NCI-H748 (cell line): Measurements from ENCODE around the gene SEMA4D.
"Not testable (repeated sequence)": the region's sequence is repeated elsewhere in the genome, so short reads cannot be mapped to it uniquely, and the experiment has no call there.

ENCODE experiments used
- DNase-seq: peaks from one replicate; lab custom pipeline; 2025; ENCODE audit not compliant: unreplicated experiment; lab: John Stamatoyannopoulos, UW

Gene SEMA4D

DNA sequence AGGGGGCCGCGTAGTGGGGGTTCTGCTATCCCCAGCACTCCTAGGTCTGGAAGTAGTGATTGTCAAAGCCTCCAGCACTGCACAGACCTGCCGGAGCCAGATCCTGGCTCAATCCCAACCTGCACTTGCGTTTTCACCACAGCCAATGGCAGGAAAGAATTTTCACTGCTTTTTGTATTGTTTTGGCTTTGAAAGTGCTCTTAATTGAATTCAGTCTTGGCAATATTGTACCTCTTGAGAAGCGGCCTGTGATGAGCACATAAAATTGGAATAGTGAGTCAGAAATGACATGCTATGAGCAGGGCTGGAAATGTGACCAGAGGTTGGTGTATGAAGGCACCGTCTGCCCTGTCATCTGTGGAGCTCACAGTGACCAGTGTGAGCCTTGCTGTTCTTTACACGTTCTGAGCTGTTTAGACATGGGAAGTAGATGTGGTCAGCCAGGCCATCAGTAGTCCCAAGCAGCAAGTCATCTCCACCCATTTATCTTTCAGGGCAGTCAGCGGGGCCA, 138.1 kb downstream of the SEMA4D start:
- DNase-seq: no peak

DNA sequence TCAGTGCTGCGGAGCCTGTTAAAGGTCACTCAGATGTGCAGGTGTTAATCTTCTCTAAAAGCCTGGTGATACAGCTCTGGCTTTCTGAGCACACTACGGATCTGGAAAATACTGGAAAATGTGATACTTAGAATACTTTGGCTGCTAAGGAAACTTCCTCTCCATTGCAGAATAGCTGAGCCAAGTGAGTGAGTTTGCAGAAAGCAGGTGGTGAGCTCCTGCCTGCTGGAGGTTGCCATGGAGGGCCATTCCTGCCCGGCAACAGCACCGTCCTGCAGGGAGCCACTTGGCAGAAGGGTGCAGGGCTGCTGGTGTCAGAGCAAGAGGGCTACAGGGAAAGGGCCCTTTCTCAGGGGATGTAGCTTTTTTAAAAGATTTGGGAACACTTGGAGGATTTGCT, 138.9 kb downstream of the SEMA4D start:
- DNase-seq: no peak

GRCh38 chr9:89358376-89358916, 139.5 kb downstream of the SEMA4D start:
- DNase-seq: no peak

DNA sequence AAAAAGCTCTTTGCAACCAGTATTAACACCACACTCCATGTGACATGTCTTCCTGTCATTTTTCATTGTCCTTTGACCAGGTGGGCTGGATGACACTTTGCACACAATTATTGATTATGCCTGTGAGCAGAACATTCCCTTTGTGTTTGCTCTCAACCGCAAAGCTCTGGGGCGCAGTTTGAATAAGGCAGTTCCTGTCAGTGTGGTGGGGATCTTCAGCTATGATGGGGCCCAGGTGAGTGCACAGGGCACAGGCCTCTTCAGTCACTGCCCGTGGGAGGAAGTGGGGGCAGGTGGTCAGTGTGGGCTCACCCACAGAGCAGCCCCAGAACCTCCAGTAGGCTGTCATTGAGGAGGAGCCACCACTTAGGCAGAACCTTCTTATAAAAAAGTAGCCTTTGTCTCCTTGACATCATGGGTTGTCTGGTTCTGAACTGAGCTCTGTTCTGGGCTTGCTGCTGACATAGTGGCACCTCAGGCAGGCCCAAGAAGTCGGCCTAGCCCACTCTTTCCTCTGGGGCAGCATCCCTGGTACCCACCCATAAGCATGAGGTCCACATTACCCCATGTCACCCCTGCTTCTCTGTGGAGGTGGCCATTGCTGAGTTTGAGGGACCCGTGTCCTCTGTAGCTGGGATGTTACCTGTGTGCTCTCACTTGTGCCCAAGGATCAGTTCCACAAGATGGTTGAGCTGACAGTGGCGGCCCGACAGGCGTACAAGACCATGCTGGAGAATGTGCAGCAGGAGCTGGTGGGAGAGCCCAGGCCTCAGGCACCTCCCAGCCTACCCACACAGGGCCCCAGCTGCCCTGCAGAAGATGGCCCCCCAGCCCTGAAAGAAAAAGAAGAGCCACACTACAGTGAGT, 140.3 kb downstream of the SEMA4D start:
- DNase-seq: no peak

GRCh38 chr9:89356782-89357181, 141.1 kb downstream of the SEMA4D start:
- DNase-seq: no peak

DNA sequence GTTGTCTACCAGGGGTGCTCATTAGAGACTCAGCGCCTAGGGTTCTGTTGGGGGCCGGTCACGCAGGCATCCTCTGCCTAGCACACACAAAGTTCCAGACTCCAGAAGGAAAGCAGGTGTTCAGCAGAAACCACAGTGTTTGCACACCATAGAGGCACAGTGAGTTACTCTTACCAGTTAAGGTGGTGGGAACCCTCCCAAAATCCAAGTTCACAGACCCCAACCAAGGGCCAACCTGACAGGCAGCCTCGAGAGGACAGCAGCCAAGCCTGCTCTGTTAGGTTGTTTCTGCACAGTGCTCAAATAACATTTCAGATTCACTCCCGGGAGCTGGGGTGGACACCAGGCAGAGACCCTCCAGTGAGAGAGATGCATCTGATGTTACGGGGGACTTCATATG, 143.4 kb downstream of the SEMA4D start:
- DNase-seq: no peak

DNA sequence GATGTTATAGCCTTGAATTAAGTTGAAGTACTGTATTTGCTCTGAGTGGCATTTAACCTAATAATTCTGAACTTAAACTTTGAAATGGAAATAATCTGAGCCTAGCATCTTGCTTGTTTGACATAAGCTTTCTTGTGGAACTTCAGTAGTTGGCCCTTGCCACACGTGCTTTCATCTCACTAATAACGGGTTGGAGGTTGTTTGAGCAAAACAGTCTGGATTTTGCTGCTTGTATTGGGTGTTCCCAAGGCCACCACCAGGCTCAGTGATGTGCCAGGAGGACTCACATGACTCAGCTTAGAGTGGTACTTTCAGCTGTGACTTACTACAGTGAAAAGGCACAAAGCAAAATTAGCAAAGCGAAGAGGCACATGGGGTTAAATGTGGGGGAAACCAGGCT, 143.9 kb downstream of the SEMA4D start:
- DNase-seq: no peak

DNA sequence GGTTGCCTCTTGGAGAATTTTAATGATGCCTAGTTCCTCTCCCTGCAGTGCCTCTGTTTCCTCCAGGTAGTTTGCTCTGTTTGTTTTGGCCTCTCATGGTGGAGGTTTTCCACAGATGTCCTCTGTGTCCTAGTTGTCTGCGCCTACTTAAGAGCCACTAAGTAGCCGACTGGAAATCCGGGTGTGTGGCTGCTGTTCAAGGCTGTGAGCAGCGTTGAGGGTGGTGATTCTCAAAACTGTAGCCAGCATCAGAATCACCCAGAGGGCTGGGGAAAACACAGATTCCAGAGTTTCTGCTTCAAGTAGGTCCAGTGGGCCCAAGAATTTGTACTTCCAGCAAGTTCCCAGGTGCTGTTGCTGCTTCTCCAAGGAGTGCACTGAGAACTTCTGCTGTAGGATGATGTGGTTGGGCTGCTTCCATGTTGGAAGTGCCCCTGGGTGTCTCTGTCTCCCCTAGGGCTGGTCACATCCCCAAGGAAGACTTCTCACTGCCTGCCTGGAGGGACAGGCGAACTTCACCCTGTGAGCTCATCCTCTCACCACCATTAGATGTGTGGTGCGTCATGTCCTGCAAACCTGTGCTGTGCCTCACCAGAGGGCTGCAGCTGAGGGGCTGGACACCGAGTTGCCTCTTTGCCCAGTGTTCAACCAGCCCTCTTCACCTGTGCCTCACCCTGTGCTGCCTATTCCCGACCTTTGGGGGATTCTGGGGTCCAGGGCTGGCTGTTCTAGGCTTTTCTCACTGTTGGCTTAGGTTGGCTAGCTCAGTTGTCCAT, 144.9 kb downstream of the SEMA4D start:
- no peak for DNase-seq

DNA sequence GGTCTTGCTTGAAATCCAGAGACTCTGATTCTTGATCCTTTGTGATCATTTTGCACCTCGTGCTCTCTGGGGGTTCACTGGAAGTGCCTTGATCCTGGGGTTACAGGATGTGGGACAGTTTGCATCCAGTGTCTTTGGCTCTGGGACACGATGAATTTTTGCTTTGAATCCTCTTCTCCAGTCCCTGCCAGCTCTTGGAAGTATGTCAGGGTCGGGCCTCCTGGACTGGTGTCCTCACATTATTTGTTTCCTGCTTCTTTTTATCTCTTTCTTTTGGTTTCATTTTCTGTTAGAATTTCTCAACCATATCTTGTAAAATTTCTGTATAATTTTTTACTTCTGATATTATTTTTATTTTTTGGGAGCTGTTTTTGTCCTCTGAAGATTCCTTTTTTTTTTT, 145.5 kb downstream of the SEMA4D start:
- DNase-seq: no peak

DNA sequence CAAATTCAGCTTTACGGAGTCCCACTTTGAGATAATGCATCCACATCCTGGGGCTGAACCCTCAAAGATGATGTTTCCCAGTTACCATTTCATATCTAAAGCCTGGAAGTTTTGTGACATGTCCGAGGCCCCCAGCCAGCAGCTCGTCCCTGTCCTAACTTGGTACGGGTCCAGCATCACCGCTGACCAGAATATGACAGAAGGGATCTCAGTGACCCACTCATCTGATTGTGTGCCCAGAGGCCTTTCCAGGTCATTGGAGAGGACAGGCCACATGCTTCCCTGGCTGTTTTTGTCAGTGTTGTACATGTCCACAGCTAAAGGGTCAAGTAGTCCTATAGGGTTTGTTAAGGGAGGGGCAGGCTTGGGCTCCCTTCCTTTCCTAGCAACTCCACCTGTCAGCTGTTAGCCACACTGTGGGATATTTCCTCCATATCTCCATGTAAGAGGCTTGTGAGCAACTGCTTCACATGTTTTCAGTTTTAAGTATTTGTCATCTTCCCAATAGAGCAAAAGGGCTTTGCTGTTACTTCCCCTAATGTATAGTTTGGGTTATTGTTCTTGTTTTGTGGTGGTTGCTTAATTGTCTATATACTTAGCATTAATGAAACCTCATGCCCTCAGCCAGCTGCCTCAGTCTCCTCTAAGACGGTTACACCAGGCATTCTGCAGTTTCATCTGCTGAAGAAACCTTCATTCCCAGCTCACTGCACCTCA, 146.2 kb downstream of the SEMA4D start:
- DNase-seq: no peak

GRCh38 chr9:89350988-89351557, 146.8 kb downstream of the SEMA4D start:
- no peak for DNase-seq

- DNase-seq: no peak
These were observed 148.3 kb downstream of the SEMA4D start for GRCh38 chr9:89349607-89350006.

DNA sequence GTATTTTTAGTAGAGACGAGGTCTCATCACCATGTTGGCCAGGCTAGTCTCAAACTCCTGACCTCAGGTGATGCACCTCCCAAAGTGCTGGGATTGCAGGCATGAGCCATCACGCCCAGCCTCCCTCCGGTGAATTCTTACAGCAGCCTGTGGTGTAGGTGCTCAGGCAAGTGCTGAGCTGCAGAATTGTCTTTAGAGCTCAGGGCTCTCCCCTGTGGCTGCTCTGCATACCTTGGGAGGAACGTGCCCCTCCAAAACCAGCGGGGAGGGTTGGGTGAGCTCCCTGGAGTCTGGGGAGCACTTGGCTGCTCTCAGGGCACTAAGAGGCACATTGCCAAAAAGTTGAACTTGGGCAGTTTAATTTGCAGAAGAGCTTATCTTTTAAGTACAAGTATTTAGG, 150.3 kb downstream of the SEMA4D start:
- DNase-seq: no peak

DNA sequence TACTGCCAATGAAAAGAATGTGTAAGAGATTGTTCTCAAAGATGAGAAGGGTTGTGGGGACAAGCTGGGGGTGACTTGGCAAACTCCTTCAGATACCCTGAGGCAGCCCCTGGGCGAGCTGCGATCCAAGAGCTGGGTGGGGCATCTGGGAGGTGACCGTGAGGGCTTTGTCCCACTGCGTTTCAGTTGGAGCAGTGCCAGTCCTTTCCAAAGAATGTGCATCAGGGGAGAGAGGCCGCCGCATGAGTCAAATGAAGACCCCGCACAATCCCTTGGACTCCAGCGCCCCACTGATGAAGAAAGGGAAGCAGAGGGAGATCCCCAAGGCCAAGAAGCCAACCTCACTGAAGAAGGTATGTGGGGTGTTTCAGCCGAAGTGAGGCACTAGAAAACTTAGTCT, 151.2 kb downstream of the SEMA4D start:
- no peak for DNase-seq

GRCh38 chr9:89345476-89345875, 152.4 kb downstream of the SEMA4D start:
- DNase-seq: no peak

DNA sequence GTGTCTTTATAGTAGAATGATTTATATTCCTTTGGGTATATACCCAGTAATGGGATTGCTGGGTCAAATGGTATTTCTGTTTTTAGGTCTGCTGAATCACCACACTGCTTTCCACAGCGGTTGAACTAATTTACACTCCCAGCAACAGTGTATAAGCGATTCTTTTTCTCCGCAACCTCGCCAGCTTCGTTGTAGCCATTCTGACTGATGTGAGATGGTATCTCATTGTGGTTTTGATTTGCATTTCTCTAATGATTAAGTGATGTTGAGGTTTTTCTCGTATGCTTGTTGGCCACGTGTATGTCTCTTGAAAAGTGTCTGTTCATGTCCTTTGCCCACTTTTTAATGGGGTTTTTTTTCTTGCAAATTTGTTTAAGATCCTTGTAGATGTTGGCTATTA, 154.1 kb downstream of the SEMA4D start:
- DNase-seq: not testable (repeated sequence)

DNA sequence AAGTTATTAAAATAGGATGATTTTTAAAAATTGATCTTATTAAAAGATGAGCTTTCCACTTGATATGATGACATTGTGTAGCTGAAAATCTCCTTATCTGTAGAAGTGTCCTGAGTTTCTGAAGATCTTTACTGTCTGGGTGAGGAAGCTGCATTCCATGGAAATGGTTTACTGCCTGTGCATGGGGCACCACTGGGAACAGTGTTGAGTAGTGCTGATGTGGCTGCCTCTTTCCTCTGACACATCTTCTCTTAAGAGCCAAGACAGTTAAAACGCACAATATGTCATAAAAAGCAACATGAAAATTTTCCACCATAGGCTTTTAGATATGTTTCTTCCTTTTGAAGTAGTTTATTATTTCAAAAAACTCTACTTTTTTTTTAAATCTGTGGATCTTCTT, 155.0 kb downstream of the SEMA4D start:
- DNase-seq: no peak

DNA sequence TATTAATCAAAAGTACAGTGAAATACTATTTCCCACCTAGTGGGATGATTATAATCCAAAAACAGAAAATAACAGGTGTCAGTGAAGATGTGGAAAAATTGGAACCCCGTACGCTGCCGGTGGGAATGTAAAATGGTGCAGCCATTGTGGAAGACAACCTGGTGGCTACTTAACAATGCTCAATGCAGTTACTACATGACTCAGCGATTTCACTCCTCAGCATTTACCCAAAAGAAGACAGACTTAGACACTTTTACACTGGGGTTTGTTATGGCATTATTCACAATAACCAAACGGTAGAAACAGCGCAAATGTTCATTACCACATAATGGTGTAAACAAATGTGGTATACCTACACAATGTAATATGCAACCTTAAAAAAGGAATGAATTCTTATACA, 155.7 kb downstream of the SEMA4D start:
- no peak for DNase-seq

DNA sequence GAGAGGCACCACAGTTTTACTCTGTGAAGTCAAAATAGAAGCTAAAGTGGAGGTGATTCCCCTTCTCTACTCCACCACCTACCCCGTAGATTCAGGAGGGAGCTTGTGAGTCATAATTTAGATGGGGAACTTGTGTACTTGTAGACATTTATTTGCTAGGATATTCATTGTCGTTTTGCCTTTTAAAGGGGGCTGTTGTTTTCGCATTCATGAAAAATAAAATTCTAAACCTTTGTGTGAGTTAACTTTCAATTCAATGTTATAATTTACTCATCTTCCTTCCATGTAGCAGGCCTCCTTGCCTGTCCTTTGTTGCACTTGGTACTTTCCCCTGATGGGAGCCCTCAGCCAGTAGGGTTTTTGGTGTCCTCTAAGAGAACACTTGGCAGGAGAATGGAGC, 157.6 kb downstream of the SEMA4D start:
- DNase-seq: no peak

GRCh38 chr9:89339807-89340206, 158.1 kb downstream of the SEMA4D start:
- no peak for DNase-seq

- DNase-seq: no peak
These were observed 167.4 kb downstream of the SEMA4D start for GRCh38 chr9:89330513-89330912.
